GM19397 (cell line): ENCODE measurements around the gene ACOXL.

ENCODE experiments used
- ATAC-seq: cut with Tn5 transposase; IDR thresholded peaks from one replicate; pipeline ENCODE4 v1.9.1; 2021; ENCODE audit warnings: mild to moderate bottlenecking, moderate library complexity; ENCODE audit not compliant: unreplicated experiment

The ACOXL gene

GRCh38 chr2:110718382-110718781 is 14.0 kb upstream of the ACOXL start:
- no peak for ATAC-seq

GRCh38 chr2:110718990-110719389 is 13.4 kb upstream of the ACOXL start:
- no peak for ATAC-seq

GRCh38 chr2:110720547-110720946 is 11.8 kb upstream of the ACOXL start:
- no peak for ATAC-seq

- ATAC-seq = no peak
Observed at GRCh38 chr2:110724820-110725219, 7.6 kb upstream of the ACOXL start.

GRCh38 chr2:110725370-110725769 is 7.0 kb upstream of the ACOXL start:
- ATAC-seq = no peak

GRCh38 chr2:110725859-110726258 is 6.5 kb upstream of the ACOXL start:
- no peak for ATAC-seq

- no peak for ATAC-seq
Observed at GRCh38 chr2:110726285-110726684, 6.1 kb upstream of the ACOXL start.

- ATAC-seq = no peak
Observed at GRCh38 chr2:110727923-110728322, 4.5 kb upstream of the ACOXL start.

GRCh38 chr2:110729106-110729505 is 3.3 kb upstream of the ACOXL start:
- ATAC-seq = no peak

- ATAC-seq = no peak
Observed at GRCh38 chr2:110731064-110731463, 1.3 kb upstream of the ACOXL start.

GRCh38 chr2:110735366-110735765 is 3.0 kb downstream of the ACOXL start:
- ATAC-seq = no peak

GRCh38 chr2:110737783-110738182 is 5.4 kb downstream of the ACOXL start:
- ATAC-seq = no peak

GRCh38 chr2:110740747-110741349 is 8.5 kb downstream of the ACOXL start:
- ATAC-seq = no peak

GRCh38 chr2:110741491-110741980 is 9.2 kb downstream of the ACOXL start:
- ATAC-seq = no peak

- ATAC-seq = no peak
Observed at GRCh38 chr2:110742412-110742811, 10.0 kb downstream of the ACOXL start.

- ATAC-seq = no peak
Observed at GRCh38 chr2:110743600-110743999, 11.2 kb downstream of the ACOXL start.

- no peak for ATAC-seq
Observed at GRCh38 chr2:110744429-110744828, 12.1 kb downstream of the ACOXL start.

- ATAC-seq = no peak
Observed at GRCh38 chr2:110745048-110745447, 12.7 kb downstream of the ACOXL start.

GRCh38 chr2:110746586-110747521 is 14.5 kb downstream of the ACOXL start:
- ATAC-seq = no peak

- no peak for ATAC-seq
Observed at GRCh38 chr2:110747522-110748488, 15.4 kb downstream of the ACOXL start.

GRCh38 chr2:110748489-110748867 is 16.1 kb downstream of the ACOXL start:
- peak; percentile 98 for ATAC-seq
